HepG2 (cell line): ENCODE data around the gene MSI2.

Source experiments
- CREB1 ChIP-seq, 2 experiments: fragments of 450-650 bp in 1 of 2; IDR thresholded peaks; 2 replicates each; pipeline ENCODE4 v1.6.1; 2016 to 2017; ENCODE audit warnings: control low read depth in 1 of 2, mild to moderate bottlenecking in 1 of 2, missing compliant biosample characterization in 1 of 2, missing genetic modification characterization in 1 of 2
- ELF4 ChIP-seq: sonication (generic); formaldehyde crosslinking; IDR thresholded peaks from 2 replicates; pipeline ENCODE4 v1.5.0; 2020; ENCODE audit warnings: missing genetic modification reagents, mild to moderate bottlenecking, moderate library complexity, borderline replicate concordance
- MTA3 ChIP-seq: sonication (generic); formaldehyde crosslinking; IDR thresholded peaks from 2 replicates; pipeline ENCODE4 v1.4.0; 2020; ENCODE audit warnings: missing genetic modification reagents
- POLR2A ChIP-seq, 2 experiments: IDR thresholded peaks; 2 replicates each; pipeline ENCODE4 v1.6.1; 2011; ENCODE audit warnings: low read depth in 2 of 2, low read length in 2 of 2, mild to moderate bottlenecking in 1 of 2, moderate library complexity in 1 of 2; ENCODE audit not compliant: insufficient read depth in 1 of 2
- ZNF543 ChIP-seq: sonication (generic); formaldehyde crosslinking; IDR thresholded peaks from 2 replicates; pipeline ENCODE4 v1.4.0; 2020; ENCODE audit warnings: mild to moderate bottlenecking, missing genetic modification reagents
- TF ChIP-seq, protein P1 (sequence below): sonication (generic); formaldehyde crosslinking; IDR thresholded peaks from 2 replicates; pipeline ENCODE4 v1.5.0; 2020; ENCODE audit warnings: mild to moderate bottlenecking, missing genetic modification reagents, moderate library complexity

DNA sequence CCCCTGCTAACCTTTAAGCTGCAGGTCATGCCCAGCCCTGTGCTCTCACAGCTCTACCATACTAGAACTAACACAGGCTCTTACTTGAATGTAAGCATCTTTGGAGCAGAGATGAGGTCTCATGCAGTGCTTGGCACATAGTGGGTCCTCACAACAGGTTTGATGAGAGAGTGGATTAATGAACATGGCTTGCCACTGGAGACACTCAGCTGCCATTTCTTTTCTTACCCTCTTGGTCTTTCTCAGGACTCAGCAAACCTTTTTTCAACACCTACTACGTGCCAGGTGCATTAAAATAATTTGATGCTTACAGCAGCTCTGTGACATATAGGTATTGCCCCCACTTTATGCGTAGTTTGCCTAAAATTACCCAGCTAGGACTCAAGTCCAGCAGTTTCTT is 133.2 kb downstream of the MSI2 start:
- TF ChIP-seq CREB1 (IDR thresholded peaks at IDR 0.05) (no peak), CREB1 (CRISPR knock-in tag; IDR thresholded peaks at IDR 0.05) (no peak), MTA3 (CRISPR knock-in tag) (no peak), ELF4 (no peak), ZNF543 (CRISPR knock-in tag) (no peak), POLR2A (IDR thresholded peaks at IDR 0.05; ENCODE audit: insufficient read depth in 1 of 2, low read depth in 2 of 2, low read length in 2 of 2) (no peak)
- TF ChIP-seq, protein P1, sequence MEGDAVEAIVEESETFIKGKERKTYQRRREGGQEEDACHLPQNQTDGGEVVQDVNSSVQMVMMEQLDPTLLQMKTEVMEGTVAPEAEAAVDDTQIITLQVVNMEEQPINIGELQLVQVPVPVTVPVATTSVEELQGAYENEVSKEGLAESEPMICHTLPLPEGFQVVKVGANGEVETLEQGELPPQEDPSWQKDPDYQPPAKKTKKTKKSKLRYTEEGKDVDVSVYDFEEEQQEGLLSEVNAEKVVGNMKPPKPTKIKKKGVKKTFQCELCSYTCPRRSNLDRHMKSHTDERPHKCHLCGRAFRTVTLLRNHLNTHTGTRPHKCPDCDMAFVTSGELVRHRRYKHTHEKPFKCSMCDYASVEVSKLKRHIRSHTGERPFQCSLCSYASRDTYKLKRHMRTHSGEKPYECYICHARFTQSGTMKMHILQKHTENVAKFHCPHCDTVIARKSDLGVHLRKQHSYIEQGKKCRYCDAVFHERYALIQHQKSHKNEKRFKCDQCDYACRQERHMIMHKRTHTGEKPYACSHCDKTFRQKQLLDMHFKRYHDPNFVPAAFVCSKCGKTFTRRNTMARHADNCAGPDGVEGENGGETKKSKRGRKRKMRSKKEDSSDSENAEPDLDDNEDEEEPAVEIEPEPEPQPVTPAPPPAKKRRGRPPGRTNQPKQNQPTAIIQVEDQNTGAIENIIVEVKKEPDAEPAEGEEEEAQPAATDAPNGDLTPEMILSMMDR: no peak
